ENCODE data around the gene MYBL2.
A peak's percentile ranks its signal among the peaks of the same experiment; 100 is the strongest.

Gene MYBL2

DNA sequence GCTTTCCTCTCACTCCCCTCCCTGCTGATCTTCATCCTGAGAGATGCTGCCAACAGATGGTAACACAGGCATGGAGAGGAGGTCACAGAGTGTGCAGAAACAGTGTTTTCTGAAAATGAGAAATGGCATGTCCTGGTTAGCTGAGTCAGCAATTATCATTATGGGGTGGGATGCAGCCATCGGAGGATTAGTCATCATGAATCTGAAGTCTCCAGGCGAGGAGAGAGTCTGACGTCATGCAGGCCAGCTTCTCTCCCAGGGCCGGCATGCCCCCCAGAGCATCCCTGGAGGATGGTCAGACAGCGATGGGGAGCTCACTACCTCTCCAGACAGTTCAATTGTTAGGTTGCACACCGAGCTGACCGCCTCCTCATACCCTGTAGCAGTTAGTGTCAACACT lies 64.6 kb downstream of the MYBL2 start:
- WGBS (ENCODE audit: extremely low coverage, insufficient coverage, low lambda C conversion rate), result no CpG with 5 or more reads among the region's 7 CpGs
- no peak overlapping the region for H3K27ac ChIP-seq (ENCODE audit: low read depth, low read length)
- no peak overlapping the region for H4K5ac ChIP-seq (ENCODE audit: low read length)
- no peak overlapping the region for H3K4me3 ChIP-seq (ENCODE audit: low read length)
- no peak overlapping the region for H4K8ac ChIP-seq (ENCODE audit: low read depth, low read length)
- H2BK15ac ChIP-seq (replicated peaks; ENCODE audit: low read depth), result no peak overlapping the region
- no peak overlapping the region for H3K4me2 ChIP-seq (ENCODE audit: low read length)
- no peaks in the 10 kb centered on the region for H3K79me1 ChIP-seq (ENCODE audit: low read length)
- no peak overlapping the region for H2BK120ac ChIP-seq (ENCODE audit: low read depth, low read length)
- H3K56ac ChIP-seq (ENCODE audit: low read length), result peak overlapping the region; percentile 22
- no peak overlapping the region for H2AK5ac ChIP-seq (ENCODE audit: low read length)
- no peak overlapping the region for H3K23ac ChIP-seq (ENCODE audit: low read length)
- no peaks in the 10 kb centered on the region for H3K79me2 ChIP-seq (ENCODE audit: control insufficient read depth, insufficient read depth, low read length)
- H3K27me3 ChIP-seq (ENCODE audit: insufficient read depth, low read length, poor library complexity), result no peaks in the 10 kb centered on the region
- DNase-seq, result no peak
- no peaks in the 10 kb centered on the region for H3K36me3 ChIP-seq (ENCODE audit: control insufficient read depth, insufficient read depth, low read length)
- H3K9ac ChIP-seq (ENCODE audit: low read length), result no peak overlapping the region
- no peak overlapping the region for H3K18ac ChIP-seq (ENCODE audit: low read length)
- H2BK5ac ChIP-seq (ENCODE audit: low read length), result no peak overlapping the region
- H3K4ac ChIP-seq (ENCODE audit: low read depth, low read length), result no peak overlapping the region
- no peaks in the 10 kb centered on the region for H3K4me1 ChIP-seq (ENCODE audit: control insufficient read depth, low read depth, low read length)

DNA sequence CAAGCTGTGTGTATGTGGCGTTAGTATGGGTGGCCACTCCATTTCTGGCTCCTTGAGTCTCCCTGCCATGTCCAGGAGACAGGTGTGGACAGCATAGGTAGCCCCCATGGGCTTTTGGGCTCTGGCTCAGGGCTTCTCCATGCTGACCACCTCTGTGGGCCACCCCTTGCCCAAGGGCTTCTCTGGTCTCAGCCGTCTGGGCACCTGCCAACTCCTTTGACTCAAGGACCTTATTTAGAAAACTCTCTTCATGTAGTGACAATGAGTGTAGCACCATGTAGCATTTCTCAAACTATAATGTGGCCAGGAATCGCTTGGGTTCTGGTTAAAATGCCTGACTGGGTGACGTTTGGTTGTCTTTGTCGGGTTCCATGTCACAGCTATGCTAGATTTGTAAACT lies 65.0 kb downstream of the MYBL2 start:
- no peak for DNase-seq
- H3K27me3 ChIP-seq (ENCODE audit: insufficient read depth, low read length, poor library complexity), result no peaks in the 10 kb centered on the region
- WGBS (ENCODE audit: extremely low coverage, insufficient coverage, low lambda C conversion rate), result no CpG with 5 or more reads among the region's 5 CpGs
- no peak overlapping the region for H4K5ac ChIP-seq (ENCODE audit: low read length)
- no peak overlapping the region for H2AK5ac ChIP-seq (ENCODE audit: low read length)
- no peaks in the 10 kb centered on the region for H3K4me1 ChIP-seq (ENCODE audit: control insufficient read depth, low read depth, low read length)
- no peak overlapping the region for H4K8ac ChIP-seq (ENCODE audit: low read depth, low read length)
- H2BK120ac ChIP-seq (ENCODE audit: low read depth, low read length), result no peak overlapping the region
- no peak overlapping the region for H3K4me3 ChIP-seq (ENCODE audit: low read length)
- H3K18ac ChIP-seq (ENCODE audit: low read length), result no peak overlapping the region
- H2BK5ac ChIP-seq (ENCODE audit: low read length), result peak overlapping the region; percentile 18
- H3K4ac ChIP-seq (ENCODE audit: low read depth, low read length), result no peak overlapping the region
- no peak overlapping the region for H3K9ac ChIP-seq (ENCODE audit: low read length)
- H3K79me2 ChIP-seq (ENCODE audit: control insufficient read depth, insufficient read depth, low read length), result no peaks in the 10 kb centered on the region
- no peak overlapping the region for H3K4me2 ChIP-seq (ENCODE audit: low read length)
- H3K56ac ChIP-seq (ENCODE audit: low read length), result no peak overlapping the region
- H2BK15ac ChIP-seq (replicated peaks; ENCODE audit: low read depth), result no peak overlapping the region
- H3K79me1 ChIP-seq (ENCODE audit: low read length), result no peaks in the 10 kb centered on the region
- H3K23ac ChIP-seq (ENCODE audit: low read length), result no peak overlapping the region
- H3K36me3 ChIP-seq (ENCODE audit: control insufficient read depth, insufficient read depth, low read length), result no peaks in the 10 kb centered on the region
- H3K27ac ChIP-seq (ENCODE audit: low read depth, low read length), result no peak overlapping the region

DNA sequence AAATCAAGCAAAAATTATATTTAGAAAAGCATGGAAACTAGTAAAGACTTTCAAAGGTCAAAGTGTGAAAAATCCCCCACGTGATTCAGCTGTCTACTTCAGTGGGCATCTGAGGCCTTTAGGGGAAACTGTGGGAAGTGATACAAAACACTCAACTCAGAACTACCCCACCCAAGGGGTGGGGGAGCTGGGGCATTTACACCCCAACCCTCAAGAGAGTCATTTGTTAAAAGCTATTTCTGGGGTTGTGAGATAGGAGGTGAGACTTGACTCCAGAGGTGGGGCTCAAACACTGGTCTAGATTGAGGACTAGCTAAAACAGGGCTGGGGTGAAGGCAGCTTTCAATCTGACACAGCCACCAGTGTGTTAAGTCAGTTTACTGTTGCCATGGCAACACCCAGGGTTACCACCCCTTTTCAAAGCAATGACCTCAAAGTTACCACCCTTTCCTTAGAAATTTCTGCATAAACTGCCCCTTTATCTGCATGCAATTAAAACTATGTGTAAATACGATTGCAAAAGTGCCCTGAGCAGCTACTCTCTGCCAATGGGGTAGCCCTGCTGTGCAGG lies 69.8 kb downstream of the MYBL2 start:
- DNase-seq, result peak; percentile 94
- WGBS (ENCODE audit: extremely low coverage, insufficient coverage, low lambda C conversion rate), result no CpG with 5 or more reads among the region's 2 CpGs
- Histone ChIP-seq H2AK5ac (ENCODE audit: low read length) (no peak overlapping the region), H4K8ac (ENCODE audit: low read depth, low read length) (no peak overlapping the region), H2BK120ac (ENCODE audit: low read depth, low read length) (no peak overlapping the region), H3K36me3 (ENCODE audit: control insufficient read depth, insufficient read depth, low read length) (no peaks in the 10 kb centered on the region), H3K56ac (ENCODE audit: low read length) (no peak overlapping the region), H3K79me1 (ENCODE audit: low read length) (no peaks in the 10 kb centered on the region), H3K4ac (ENCODE audit: low read depth, low read length) (no peak overlapping the region), H3K18ac (ENCODE audit: low read length) (no peak overlapping the region), H3K27ac (ENCODE audit: low read depth, low read length) (no peak overlapping the region), H3K9ac (ENCODE audit: low read length) (no peak overlapping the region), H2BK15ac (replicated peaks; ENCODE audit: low read depth) (no peak overlapping the region), H3K4me1 (ENCODE audit: control insufficient read depth, low read depth, low read length) (no peaks in the 10 kb centered on the region), H3K79me2 (ENCODE audit: control insufficient read depth, insufficient read depth, low read length) (no peaks in the 10 kb centered on the region), H3K4me2 (ENCODE audit: low read length) (no peak overlapping the region), H3K4me3 (ENCODE audit: low read length) (no peak overlapping the region), H2BK5ac (ENCODE audit: low read length) (no peak overlapping the region), H3K23ac (ENCODE audit: low read length) (no peak overlapping the region), H4K5ac (ENCODE audit: low read length) (no peak overlapping the region), H3K27me3 (ENCODE audit: insufficient read depth, low read length, poor library complexity) (no peaks in the 10 kb centered on the region)

DNA sequence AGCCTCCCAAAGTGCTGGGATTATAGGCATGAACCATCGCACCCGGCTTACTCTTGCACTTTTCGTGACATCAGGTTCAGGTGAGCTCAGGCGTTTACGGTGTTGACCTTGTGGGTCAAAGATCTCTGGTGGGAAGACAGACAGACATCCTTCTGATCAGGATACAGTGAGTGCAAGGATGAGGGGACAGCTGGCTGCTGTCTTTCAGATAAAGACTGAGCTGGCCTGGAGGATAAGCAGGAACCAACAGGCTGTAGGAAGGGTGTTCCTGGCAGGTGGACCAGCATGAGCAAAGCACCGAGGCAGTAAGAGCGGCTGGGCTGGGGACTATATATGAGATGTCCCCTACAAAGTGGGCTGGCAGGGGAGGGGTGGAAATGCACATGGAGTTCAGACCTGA lies 71.0 kb downstream of the MYBL2 start:
- Histone ChIP-seq H3K79me2 (ENCODE audit: control insufficient read depth, insufficient read depth, low read length) (no peaks in the 10 kb centered on the region), H2BK5ac (ENCODE audit: low read length) (no peak overlapping the region), H3K4me1 (ENCODE audit: control insufficient read depth, low read depth, low read length) (no peaks in the 10 kb centered on the region), H3K27me3 (ENCODE audit: insufficient read depth, low read length, poor library complexity) (no peaks in the 10 kb centered on the region), H3K36me3 (ENCODE audit: control insufficient read depth, insufficient read depth, low read length) (no peaks in the 10 kb centered on the region), H3K4me2 (ENCODE audit: low read length) (no peak overlapping the region), H3K56ac (ENCODE audit: low read length) (no peak overlapping the region), H4K5ac (ENCODE audit: low read length) (no peak overlapping the region), H3K9ac (ENCODE audit: low read length) (no peak overlapping the region), H2BK120ac (ENCODE audit: low read depth, low read length) (no peak overlapping the region), H3K23ac (ENCODE audit: low read length) (no peak overlapping the region), H2BK15ac (replicated peaks; ENCODE audit: low read depth) (no peak overlapping the region), H3K4me3 (ENCODE audit: low read length) (no peak overlapping the region), H3K18ac (ENCODE audit: low read length) (no peak overlapping the region), H3K4ac (ENCODE audit: low read depth, low read length) (no peak overlapping the region), H3K27ac (ENCODE audit: low read depth, low read length) (no peak overlapping the region), H4K8ac (ENCODE audit: low read depth, low read length) (no peak overlapping the region), H3K79me1 (ENCODE audit: low read length) (no peaks in the 10 kb centered on the region), H2AK5ac (ENCODE audit: low read length) (no peak overlapping the region)
- DNase-seq, result no peak
- WGBS (ENCODE audit: extremely low coverage, insufficient coverage, low lambda C conversion rate), result no CpG with 5 or more reads among the region's 7 CpGs

DNA sequence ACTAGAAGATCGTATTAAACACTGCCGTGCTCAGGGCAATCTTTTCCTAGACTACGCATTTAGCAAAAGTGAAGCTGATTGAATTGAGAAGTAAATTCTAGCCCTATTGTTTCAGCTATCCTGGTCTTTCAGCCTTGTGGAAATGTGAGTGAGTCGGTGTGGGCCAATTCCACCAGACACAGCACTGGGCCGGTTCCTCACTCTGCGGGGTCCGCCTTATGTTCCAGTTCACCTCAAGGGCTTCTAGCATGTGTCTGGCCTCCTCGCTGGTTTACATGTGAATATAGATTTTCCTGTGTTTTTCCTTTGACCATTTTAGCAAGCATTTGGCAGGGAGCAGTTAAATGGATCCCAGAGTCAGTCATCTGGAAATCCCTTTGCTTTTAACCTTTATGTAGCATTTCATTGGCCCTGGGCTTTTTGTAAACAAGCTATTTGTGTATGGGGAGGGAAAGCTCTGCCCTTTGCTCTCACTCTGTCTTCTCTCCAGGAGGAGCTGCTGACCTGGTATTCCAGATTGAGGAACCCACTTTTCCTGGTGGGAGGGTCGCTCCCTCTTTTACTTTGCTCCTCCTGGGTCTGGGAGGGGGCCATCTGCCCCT lies 72.3 kb downstream of the MYBL2 start:
- no peak overlapping the region for H2BK5ac ChIP-seq (ENCODE audit: low read length)
- no CpG with 5 or more reads among the region's 9 CpGs for WGBS (ENCODE audit: extremely low coverage, insufficient coverage, low lambda C conversion rate)
- H4K8ac ChIP-seq (ENCODE audit: low read depth, low read length), result no peak overlapping the region

DNA sequence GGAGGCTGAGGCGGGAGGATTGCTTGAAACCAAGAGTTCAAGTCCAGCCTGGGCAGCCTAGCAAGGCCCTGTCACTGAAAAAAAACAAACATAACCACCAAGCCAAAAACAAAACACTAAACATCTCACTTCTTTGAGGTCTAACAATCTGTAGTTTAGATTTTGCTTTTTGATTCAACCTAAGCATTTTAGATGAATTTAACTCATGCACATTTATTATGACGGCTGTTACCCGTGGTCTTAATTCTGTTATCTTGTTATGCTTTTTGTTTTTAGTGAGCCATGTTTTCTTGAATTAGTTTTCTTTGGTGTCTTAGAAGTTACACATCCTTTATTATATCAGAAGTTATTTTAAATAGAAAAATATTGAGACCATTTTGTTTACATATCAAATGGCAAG lies 73.7 kb downstream of the MYBL2 start:
- no peak overlapping the region for H3K4me3 ChIP-seq (ENCODE audit: low read length)
- H3K4me1 ChIP-seq (ENCODE audit: control insufficient read depth, low read depth, low read length), result peaks cover 13% of the 10 kb centered on the region
- no peak overlapping the region for H4K5ac ChIP-seq (ENCODE audit: low read length)
- no peaks in the 10 kb centered on the region for H3K79me1 ChIP-seq (ENCODE audit: low read length)
- H3K18ac ChIP-seq (ENCODE audit: low read length), result no peak overlapping the region
- no peak for DNase-seq
- no peak overlapping the region for H3K56ac ChIP-seq (ENCODE audit: low read length)
- no peak overlapping the region for H3K27ac ChIP-seq (ENCODE audit: low read depth, low read length)
- no peak overlapping the region for H2BK120ac ChIP-seq (ENCODE audit: low read depth, low read length)
- H3K79me2 ChIP-seq (ENCODE audit: control insufficient read depth, insufficient read depth, low read length), result no peaks in the 10 kb centered on the region
- no peaks in the 10 kb centered on the region for H3K27me3 ChIP-seq (ENCODE audit: insufficient read depth, low read length, poor library complexity)
- no peak overlapping the region for H2BK15ac ChIP-seq (replicated peaks; ENCODE audit: low read depth)
- no peak overlapping the region for H3K4ac ChIP-seq (ENCODE audit: low read depth, low read length)
- H2AK5ac ChIP-seq (ENCODE audit: low read length), result no peak overlapping the region
- no peaks in the 10 kb centered on the region for H3K36me3 ChIP-seq (ENCODE audit: control insufficient read depth, insufficient read depth, low read length)
- H3K9ac ChIP-seq (ENCODE audit: low read length), result no peak overlapping the region
- no CpG with 5 or more reads among the region's 3 CpGs for WGBS (ENCODE audit: extremely low coverage, insufficient coverage, low lambda C conversion rate)
- H2BK5ac ChIP-seq (ENCODE audit: low read length), result no peak overlapping the region
- no peak overlapping the region for H4K8ac ChIP-seq (ENCODE audit: low read depth, low read length)
- H3K4me2 ChIP-seq (ENCODE audit: low read length), result no peak overlapping the region
- no peak overlapping the region for H3K23ac ChIP-seq (ENCODE audit: low read length)

More for the DNA sequence above, 72.3 kb downstream of the MYBL2 start:
- H3K27me3 ChIP-seq (ENCODE audit: insufficient read depth, low read length, poor library complexity), result no peaks in the 10 kb centered on the region
- H2BK15ac ChIP-seq (replicated peaks; ENCODE audit: low read depth), result no peak overlapping the region
- H3K79me2 ChIP-seq (ENCODE audit: control insufficient read depth, insufficient read depth, low read length), result no peaks in the 10 kb centered on the region
- no peak overlapping the region for H3K18ac ChIP-seq (ENCODE audit: low read length)
- no peak overlapping the region for H3K9ac ChIP-seq (ENCODE audit: low read length)
- no peak overlapping the region for H4K5ac ChIP-seq (ENCODE audit: low read length)
- H2AK5ac ChIP-seq (ENCODE audit: low read length), result no peak overlapping the region
- H3K79me1 ChIP-seq (ENCODE audit: low read length), result no peaks in the 10 kb centered on the region
- no peak overlapping the region for H3K27ac ChIP-seq (ENCODE audit: low read depth, low read length)
- H3K4me1 ChIP-seq (ENCODE audit: control insufficient read depth, low read depth, low read length), result peaks cover 7% of the 10 kb centered on the region
- no peaks in the 10 kb centered on the region for H3K36me3 ChIP-seq (ENCODE audit: control insufficient read depth, insufficient read depth, low read length)
- no peak overlapping the region for H3K4ac ChIP-seq (ENCODE audit: low read depth, low read length)
- H3K4me2 ChIP-seq (ENCODE audit: low read length), result no peak overlapping the region
- H3K4me3 ChIP-seq (ENCODE audit: low read length), result no peak overlapping the region
- no peak for DNase-seq
- H2BK120ac ChIP-seq (ENCODE audit: low read depth, low read length), result no peak overlapping the region
- H3K23ac ChIP-seq (ENCODE audit: low read length), result no peak overlapping the region
- H3K56ac ChIP-seq (ENCODE audit: low read length), result no peak overlapping the region
